Amniotic stem cell (primary cell): ENCODE results near the gene FBXL19.

ENCODE experiments used
- DNase-seq: peaks from one replicate; lab custom pipeline; 2025; lab: John Stamatoyannopoulos, UW

FBXL19 gene

DNA sequence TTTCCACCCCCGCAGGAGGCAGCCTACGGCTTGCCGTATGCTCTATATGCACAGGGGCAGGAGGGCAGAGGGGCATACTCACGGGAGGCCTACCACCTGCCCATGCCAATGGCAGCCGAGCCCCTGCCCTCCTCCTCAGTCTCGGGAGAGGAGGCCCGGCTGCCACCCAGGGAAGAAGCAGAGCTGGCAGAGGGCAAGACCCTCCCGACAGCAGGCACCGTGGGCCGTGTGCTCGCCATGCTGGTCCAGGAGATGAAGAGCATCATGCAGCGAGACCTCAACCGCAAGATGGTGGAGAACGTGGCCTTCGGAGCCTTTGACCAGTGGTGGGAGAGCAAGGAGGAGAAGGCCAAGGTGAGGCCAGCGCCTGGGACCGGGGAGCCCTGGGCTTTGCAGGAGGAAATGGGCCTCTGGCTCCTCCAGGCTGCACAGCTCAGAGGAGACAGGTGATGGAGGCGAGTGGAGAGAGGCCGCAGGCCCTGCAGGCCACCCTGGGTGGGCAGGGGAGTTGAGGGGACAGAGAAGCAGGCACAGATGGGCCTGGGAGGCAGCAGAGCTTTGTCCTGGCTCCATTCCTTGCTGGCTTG is 42.8 kb downstream of the FBXL19 start:
- no peak for DNase-seq

DNA sequence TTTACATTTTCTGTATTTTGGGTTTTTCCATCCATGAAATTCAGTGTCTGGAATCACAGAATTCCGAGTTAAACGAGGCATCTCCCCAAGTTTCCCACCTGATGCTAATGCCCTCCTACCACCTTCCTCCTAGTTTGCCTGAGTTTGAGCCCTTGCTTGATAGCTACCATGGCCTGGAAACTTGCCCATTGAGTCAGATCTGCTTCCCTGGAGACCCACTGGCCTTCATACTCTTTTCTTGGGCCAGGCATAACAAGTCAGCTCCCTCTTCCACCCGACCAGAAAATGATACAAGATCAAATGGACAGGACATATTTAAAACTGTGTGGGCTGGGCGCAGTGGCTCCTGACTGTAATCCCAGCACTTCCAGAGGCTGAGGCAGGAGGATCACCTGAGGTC is 44.4 kb downstream of the FBXL19 start:
- DNase-seq = no peak

DNA sequence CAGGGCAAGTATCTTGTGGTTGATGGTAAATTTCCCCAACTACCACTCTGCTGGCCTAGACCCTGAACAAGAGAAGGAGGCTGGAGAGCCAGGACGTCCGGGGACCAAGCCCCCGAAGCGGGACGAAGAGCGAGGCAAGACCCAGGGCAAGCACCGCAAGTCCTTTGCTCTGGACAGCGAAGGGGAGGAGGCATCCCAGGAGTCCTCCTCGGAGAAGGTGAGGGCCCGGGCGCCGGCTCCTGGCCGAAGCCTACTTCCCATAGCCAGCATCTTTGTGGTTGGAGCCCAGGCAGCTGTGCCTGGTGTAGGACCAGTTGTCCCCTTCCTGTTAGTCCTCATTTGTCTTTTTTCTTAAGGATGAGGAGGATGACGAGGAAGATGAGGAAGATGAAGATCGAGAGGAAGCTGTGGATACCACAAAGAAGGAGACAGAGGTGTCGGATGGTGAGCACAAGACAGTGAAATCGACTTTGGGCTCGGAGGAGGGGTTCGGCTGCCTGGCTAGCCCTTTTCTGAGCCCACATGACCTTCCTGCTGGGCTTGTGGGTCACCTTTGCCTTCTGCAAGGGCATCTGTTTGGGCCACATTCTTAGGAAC is 46.0 kb downstream of the FBXL19 start:
- no peak for DNase-seq

DNA sequence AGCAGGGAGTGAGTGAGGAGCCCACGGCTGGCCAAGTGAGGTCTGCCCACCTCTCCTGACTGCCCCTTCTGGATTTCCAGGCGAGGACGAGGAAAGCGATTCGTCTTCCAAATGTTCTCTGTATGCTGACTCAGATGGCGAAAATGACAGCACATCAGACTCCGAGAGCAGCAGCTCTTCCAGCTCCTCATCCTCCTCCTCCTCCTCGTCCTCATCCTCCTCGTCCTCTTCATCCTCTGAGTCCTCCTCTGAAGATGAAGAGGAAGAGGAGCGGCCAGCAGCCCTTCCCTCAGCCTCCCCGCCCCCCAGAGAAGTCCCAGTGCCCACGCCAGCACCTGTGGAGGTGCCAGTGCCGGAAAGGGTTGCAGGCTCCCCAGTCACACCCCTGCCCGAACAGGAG is 47.9 kb downstream of the FBXL19 start:
- no peak for DNase-seq

DNA sequence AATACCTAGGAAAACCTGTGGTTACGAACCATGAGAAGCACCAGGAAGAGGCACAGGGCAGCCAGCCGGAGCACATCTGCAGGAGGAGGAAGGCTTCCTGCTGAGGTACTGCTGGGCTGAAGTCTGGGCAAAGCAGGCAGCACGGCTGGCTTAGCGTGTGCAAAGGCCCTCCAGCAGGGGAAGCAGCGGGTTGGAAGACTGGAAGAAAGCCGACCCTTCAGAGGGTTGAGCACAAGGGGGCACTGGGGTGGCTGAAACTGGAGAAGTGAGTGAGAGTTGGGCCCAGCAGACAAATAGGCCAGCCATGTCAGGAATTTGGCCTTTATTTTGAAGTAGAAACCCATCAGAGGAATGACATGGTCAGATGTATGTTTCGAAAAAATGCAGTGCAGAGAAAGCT is 49.5 kb downstream of the FBXL19 start:
- DNase-seq = no peak

DNA sequence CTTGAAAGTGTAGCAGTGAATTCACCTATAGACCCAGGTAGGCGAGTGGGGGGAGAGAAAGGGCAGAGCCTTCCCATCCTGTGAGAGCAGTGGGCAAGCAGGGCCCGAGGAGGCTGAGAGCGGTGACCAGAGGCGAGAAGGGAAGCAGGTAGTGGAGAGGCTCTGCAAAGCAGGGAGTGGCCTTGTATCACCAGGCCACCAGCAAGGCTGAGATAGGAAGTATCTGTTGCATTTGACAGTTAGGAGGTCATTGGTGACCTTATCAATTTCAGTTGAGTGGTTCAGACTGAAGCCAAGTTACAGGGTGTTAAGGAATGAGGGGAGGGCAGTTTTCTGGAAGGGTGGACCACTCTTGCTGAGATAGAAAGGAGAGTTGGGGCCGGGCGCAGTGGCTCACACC is 51.0 kb downstream of the FBXL19 start:
- no peak for DNase-seq

DNA sequence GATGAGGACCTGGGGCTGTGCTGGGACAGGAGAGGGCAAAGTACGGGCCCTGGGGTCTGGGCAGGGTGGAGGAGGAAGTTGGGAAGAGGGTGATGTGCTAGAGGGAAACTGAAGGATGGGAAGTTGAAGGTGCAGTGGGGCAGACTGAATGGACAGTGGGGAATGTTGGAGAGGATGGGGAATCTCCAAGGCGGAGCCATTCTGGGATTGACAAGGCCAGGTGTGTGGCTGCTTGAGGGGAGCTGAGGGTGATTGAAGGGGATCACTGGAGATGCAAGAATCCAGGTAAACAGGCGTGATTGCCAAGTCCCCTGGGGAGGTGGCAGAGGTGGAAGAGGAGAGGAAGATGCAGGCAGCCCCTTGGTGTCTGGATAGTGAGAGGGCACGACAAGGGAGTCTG is 53.1 kb downstream of the FBXL19 start:
- no peak for DNase-seq

DNA sequence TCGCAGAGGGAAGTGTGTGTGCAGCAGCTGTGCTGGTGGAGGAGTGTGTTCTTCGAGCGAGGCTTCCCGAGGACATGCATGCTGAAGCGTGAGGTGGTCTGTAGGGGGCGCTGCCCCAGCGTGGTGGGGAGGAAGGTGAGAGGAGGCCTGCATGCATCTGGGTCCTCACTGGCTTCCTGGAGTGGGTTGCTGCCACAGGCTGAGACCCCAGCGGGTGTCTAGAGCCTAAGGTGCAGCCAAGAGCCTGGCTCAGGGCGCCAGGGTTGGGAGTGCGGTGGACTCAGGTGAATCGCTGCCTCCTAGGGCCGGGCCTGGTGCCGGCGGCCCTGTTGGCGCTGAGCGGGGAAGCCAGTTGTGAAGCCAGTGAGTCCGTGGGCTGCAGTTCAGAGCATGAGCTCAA is 54.1 kb downstream of the FBXL19 start:
- no peak for DNase-seq

DNA sequence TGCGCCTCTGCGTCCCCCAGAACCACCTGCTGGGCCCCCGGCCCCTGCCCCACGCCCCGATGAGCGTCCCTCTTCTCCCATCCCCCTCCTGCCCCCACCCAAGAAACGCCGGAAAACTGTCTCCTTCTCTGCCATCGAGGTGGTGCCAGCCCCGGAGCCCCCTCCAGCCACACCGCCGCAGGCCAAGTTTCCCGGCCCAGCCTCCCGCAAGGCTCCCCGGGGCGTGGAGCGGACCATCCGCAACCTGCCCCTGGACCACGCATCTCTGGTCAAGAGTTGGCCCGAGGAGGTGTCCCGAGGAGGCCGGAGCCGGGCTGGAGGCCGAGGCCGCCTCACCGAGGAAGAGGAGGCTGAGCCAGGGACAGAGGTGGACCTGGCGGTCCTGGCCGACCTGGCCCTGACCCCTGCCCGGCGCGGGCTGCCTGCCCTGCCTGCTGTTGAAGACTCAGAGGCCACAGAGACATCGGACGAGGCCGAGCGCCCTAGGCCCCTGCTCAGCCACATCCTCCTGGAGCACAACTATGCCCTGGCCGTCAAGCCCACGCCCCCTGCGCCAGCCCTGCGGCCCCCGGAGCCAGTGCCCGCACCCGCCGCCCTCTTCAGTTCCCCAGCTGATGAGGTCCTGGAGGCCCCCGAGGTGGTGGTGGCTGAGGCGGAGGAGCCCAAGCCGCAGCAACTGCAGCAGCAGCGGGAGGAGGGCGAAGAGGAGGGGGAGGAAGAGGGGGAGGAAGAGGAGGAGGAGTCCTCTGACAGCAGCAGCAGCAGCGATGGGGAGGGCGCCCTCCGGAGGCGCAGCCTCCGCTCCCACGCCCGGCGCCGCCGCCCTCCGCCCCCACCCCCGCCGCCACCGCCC is 56.0 kb downstream of the FBXL19 start:
- DNase-seq = no peak

DNA sequence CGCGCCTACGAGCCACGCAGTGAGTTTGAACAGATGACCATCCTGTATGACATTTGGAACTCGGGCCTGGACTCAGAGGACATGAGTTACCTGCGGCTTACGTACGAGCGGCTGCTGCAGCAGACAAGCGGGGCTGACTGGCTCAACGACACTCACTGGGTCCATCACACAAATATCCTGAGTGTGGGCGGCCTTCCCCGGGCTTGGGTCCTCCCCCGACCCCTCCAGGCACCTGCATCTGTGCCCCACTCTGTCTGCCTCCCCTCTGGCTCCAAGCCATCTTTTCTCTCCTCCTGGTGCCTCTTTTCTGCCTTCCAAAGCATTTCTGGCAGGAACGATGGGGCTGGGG is 56.6 kb downstream of the FBXL19 start:
- DNase-seq = no peak

DNA sequence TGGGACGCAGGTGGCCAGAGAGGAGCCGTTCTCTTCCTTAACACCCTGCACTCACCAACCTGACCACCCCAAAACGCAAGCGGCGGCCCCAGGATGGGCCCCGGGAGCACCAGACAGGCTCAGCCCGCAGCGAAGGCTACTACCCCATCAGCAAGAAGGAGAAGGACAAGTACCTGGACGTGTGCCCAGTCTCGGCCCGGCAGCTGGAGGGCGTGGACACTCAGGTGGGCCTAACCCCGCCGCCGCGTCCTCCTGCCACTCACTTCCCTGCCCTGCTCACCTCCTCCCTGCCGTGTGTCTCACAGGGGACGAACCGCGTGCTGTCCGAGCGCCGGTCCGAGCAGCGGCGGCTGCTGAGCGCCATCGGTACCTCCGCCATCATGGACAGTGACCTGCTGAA is 57.1 kb downstream of the FBXL19 start:
- DNase-seq = no peak

DNA sequence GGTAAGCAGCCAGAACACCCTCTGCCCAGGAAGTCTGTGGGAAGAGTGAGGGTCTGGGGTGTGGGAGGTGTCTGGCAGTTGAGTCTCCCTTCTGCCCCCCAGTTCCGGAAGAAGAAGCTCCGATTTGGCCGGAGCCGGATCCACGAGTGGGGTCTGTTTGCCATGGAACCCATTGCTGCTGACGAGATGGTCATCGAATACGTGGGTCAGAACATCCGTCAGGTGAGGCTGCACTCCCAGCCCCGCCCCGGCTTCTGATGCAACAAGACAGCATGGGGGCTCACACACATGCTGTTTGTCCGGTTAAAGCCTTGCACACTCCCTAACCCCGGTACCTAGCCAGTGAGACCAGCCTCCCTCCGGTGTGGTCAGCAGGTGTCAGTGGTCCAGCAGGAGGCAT is 57.6 kb downstream of the FBXL19 start:
- no peak for DNase-seq

DNA sequence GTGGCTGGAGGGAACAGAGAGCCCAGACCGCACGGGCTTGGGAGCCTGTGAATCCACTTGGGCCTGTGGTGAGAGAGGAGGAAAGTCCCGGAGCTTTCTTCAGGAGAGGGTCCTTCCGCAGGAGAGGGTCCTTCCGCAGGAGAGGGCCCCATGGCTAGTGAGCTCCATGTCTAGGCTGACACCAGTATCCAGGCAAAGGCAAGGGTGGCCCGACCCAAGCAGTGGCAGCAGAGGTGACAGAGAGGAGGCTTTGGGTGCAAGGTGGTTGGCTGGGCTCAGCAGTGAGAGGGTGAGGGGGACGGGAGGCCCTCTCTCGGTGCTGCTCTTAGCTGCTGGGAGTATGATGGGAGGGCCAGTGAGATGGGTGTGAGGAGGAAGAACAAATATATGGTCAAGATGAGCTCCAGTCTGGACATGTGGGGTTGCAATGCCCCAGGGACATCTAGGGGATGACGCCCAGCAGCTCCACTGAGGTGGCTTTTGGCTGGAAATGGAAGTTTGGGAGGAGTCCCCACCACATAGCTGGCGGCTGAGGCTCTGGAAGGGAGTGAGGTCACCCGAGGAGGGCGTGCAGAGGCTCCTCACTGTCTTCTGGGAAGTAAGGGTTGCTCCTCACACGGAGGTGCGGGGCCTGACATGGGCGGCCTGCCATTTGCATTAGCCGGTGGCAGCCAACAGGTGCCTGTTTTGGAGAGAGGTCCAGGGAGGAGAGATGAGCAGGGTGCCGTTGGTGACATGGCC is 59.3 kb downstream of the FBXL19 start:
- no peak for DNase-seq

DNA sequence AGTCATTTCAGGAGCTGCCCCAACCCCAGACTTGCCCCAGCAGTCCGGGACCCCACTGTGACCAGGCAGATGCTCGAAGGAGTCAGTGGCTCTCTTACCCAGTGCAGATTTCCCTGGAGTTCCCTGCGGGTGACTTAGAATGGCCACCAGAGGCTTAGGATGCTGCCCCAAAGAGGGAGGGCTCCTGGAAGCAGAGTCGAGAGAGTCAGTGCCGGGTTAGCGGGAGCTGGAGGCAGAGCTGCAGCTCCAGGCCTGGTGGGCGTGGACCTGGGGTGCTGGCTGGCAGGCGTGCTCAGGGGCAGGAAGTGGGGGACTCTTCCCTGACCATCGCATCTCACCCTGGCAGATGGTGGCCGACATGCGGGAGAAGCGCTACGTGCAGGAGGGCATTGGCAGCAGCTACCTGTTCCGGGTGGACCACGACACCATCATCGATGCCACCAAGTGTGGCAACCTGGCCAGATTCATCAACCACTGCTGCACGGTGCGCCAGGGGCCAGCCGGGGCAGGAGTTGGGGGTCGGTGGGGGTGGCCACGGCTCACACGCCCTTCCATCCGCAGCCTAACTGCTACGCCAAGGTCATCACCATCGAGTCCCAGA is 60.0 kb downstream of the FBXL19 start:
- no peak for DNase-seq

DNA sequence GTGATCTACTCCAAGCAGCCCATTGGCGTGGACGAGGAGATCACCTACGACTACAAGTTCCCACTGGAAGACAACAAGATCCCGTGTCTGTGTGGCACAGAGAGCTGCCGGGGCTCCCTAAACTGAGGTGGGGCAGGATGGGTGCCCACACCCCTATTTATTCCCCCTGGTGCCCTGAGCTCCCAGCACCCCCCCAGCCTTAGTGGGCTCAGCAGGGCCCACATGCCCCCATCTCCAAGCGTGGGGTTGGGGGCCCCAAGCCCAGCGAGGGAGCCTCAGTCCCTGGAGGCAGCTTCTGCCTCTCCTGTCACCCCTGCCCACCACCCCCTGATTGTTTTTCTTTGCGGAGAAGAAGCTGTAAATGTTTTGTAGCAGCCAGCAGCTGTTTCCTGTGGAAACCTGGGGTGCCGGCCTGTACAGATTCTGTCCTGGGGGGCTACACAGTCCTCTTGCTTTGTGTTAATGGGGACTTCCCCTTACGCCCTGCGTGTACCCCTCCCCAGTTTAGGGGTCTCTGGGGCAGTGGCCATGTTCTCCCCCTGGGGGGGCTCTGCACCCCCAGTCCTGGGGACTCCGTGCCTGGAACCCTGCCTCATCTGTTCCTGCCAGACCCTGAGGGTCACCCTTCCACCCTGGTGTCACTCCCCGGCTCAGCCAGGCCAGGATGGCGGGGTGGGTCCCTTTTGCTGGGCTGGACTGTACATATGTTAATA is 60.7 kb downstream of the FBXL19 start:
- DNase-seq = no peak

DNA sequence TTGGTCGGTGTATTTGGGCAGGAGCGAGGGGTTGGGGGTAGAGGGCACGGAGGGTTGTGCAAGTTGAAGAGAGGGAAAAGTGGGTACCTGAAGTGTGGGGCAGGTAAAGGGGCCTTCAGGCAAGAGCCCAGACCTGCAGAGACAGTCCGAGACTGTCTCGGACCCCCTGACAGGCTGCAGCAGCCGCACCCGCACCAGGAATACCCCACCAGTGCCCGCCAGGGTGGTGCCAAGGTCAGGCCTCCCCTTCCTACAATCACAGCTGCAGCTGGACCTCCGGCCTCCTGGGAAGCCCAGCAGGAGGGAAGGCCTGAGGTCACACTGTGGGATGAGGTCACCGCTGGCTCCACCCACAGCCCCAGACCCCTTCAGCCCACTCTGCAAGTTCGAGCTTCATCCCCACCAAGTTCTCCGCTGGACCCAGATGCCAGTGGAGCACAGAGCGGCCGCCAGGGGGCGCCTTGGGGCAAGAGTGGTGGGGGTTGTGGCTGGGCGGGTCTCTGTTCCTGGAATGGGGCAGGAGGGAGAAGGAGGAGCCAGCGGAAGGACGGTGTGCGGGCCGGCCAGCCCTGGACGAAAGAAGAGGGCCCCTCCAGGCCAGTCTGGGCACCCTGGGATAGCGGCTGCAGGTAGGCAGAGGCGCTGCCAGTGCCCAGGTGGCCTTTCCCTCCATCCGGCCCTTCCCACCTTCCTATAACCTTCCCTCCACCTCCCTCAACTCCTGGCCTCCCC is 61.5 kb downstream of the FBXL19 start, which contains the start of gene HSD3B7:
Gene HSD3B7, plus strand, starts transcription at position 539 of the 732 bp plus-strand sequence. CDS start 452 bp downstream, outside the sequence.
- peak; percentile 67 for DNase-seq

DNA sequence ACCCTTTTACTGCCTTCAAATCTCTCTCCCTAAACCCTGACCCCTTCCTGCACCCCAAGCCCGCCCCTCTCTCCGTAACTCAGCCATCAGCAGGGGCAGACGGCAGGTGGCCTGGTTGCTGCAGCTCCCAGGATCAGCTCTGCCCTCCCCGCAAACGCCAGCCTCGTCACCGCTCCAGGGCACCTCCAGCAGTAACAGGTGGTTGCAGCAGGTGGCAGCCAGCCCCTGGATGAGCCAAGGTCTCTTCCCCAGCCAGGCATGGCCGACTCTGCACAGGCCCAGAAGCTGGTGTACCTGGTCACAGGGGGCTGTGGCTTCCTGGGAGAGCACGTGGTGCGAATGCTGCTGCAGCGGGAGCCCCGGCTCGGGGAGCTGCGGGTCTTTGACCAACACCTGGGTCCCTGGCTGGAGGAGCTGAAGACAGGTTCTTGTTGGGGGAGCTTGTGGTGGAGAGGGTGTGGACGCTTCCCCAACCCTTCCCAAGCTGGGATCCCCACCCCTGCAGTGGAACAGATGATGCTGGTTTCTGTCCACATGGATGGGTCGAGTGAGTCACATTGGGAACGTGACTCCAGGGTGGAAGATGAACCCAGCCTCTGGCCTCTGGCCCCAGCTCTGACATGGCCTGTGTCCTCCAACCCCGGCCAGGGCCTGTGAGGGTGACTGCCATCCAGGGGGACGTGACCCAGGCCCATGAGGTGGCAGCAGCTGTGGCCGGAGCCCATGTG is 62.2 kb downstream of the FBXL19 start:
- no peak for DNase-seq

DNA sequence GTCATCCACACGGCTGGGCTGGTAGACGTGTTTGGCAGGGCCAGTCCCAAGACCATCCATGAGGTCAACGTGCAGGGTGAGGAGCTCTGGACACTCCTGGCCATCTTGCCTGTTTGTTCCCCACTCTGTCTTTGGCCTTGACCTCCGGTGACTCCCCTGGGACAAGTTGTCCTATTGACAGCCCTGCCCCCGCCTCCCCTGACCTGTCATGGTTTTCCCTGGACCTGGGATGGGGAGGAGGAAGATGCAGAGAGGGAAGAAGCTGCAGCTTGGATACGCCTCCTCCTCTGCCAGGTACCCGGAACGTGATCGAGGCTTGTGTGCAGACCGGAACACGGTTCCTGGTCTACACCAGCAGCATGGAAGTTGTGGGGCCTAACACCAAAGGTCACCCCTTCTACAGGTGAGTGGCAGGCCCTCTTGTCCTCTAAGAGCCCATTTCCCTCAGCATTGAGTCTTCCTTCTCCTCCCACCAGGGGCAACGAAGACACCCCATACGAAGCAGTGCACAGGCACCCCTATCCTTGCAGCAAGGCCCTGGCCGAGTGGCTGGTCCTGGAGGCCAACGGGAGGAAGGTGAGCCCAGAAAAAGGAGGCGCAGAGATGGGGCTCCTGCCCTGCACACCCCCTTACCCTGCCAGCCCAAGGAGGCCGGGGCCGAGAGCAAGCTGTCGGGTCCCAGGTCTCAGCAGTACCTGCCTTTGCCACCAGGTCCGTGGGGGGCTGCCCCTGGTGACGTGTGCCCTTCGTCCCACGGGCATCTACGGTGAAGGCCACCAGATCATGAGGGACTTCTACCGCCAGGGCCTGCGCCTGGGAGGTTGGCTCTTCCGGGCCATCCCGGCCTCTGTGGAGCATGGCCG is 63.0 kb downstream of the FBXL19 start:
- DNase-seq = no peak

DNA sequence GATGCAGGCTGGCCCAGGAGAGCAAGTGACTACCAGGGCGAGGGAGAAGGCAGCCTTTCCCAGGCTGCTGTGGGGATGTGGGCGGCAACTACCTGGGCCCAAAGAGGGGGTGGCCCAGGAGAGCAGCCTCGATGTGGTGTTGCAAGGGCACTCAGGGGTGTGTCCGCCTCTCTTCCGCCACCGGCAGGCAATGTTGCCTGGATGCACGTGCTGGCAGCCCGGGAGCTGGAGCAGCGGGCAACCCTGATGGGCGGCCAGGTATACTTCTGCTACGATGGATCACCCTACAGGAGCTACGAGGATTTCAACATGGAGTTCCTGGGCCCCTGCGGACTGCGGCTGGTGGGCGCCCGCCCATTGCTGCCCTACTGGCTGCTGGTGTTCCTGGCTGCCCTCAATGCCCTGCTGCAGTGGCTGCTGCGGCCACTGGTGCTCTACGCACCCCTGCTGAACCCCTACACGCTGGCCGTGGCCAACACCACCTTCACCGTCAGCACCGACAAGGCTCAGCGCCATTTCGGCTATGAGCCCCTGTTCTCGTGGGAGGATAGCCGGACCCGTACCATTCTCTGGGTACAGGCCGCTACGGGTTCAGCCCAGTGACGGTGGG is 64.3 kb downstream of the FBXL19 start:
- no peak for DNase-seq
